ENCODE measurements around the gene LSM8.

GRCh38 chr7:118148930-118149329, 35.0 kb upstream of the LSM8 start:
- TF ChIP-seq EZH2phosphoT487 (IDR thresholded peaks at IDR 0.05; ENCODE audit: insufficient read depth, low read depth): no peak
- TF ChIP-seq EZH2 (IDR thresholded peaks at IDR 0.05; ENCODE audit: insufficient read depth, poor library complexity, severe bottlenecking): no peak

Measured in GM23248 (cell line).